ENCODE data around the gene TAF1A. TPM values are rescaled to one million over a fixed set of nuclear protein-coding genes. Genes with fewer than 3 reads are reported as not detected.

TAF1A gene
- total RNA-seq (10 to 100 TPM in 2 of 5 experiments, 1 to 10 TPM in 3; 6.5 to 17.9 (median 9.3) TPM), polyA plus RNA-seq (1 to 10 TPM; 6.8 to 8.0 TPM), total RNA-seq (8.3 reads per million, percentile 32 among the genes with 10 or more reads in this experiment)

- Histone ChIP-seq H3K36me3 (ENCODE audit: control insufficient read depth in 2 of 3, insufficient read depth in 3 of 3, low read length in 3 of 3) (peaks cover 0 to 12% (median 0%) of the 10 kb centered on the region in 3 experiments), H3K4me3 (ENCODE audit: low read length) (peak within 1 kb of the TSS; percentile 93), H3K27me3 (ENCODE audit: control insufficient read depth in 2 of 2, insufficient read depth in 2 of 2, low read length in 2 of 2) (no peaks in the 10 kb centered on the region), H3K4me1 (ENCODE audit: control insufficient read depth in 2 of 2, insufficient read depth in 2 of 2, low read length in 2 of 2) (peaks cover 6 to 18% of the 10 kb centered on the region in 2 donors), H3K27ac (ENCODE audit: low read depth, low read length) (peak within 1 kb of the TSS; percentile 85), H3K9me3 (ENCODE audit: control insufficient read depth in 2 of 3, low read length in 3 of 3) (no peaks in the 10 kb centered on the region)
- Mint-ChIP-seq H3K4me3 (peak within 1 kb of the TSS; percentile 86 to 99 (median 96)), H3K27me3 (peaks cover 0 to 4% (median 0%) of the 10 kb centered on the region in 5 donors), H3K9me3 (no peaks in the 10 kb centered on the region), H3K4me1 (peaks cover 21 to 68% (median 57%) of the 10 kb centered on the region in 7 donors), H3K36me3 (peaks cover 0 to 21% (median 8%) of the 10 kb centered on the region in 5 donors), H3K27ac (peak within 1 kb of the TSS; percentile 94 to 99 (median 97))
- ChIA-PET CTCF (interaction anchor here (0.6 to 2.3 kb wide), 4 partner anchors 45 to 220 kb away, joined by 3 to 7 read pairs (median 4); no protein-coding TSS in a partner anchor), POLR2A (interaction anchor here (0.9 to 3.1 kb wide), 11 partner anchors 10 to 125 kb away, joined by 3 to 18 read pairs (median 6); partner anchors contain the start of gene BROX)
- ATAC-seq, result peak; percentile 100
- intact Hi-C loops (cut with micrococcal nuclease), result loop anchor here (1.0 kb wide), 8 partner anchors 28 to 847 kb away; partner anchors contain the start of genes DUSP10 (in 1 of the 2) and TLR5 (in 1 of the 2)
- peak; percentile 53 to 92 (median 87) for DNase-seq
These were observed at the start of gene TAF1A for GRCh38 chr1:222589462-222590302. TAF1A (minus strand) TSS chr1:222589933.

GRCh38 chr1:222634180-222635013 lies 44.7 kb upstream of the TAF1A start:
- Mint-ChIP-seq H3K4me3 (no peak overlapping the region), H3K4me1 (peaks cover 7 to 20% (median 11%) of the 10 kb centered on the region in 7 donors), H3K27ac (peak overlapping the region in 6 of 9 donors; percentile 11 to 82 (median 58)), H3K27me3 (no peaks in the 10 kb centered on the region), H3K36me3 (peaks cover 14 to 45% (median 24%) of the 10 kb centered on the region in 5 donors), H3K9me3 (no peaks in the 10 kb centered on the region)
- Histone ChIP-seq H3K4me3 (ENCODE audit: low read length) (no peak overlapping the region), H3K9me3 (ENCODE audit: control insufficient read depth in 2 of 3, low read length in 3 of 3) (no peaks in the 10 kb centered on the region), H3K4me1 (ENCODE audit: control insufficient read depth in 2 of 2, insufficient read depth in 2 of 2, low read length in 2 of 2) (no peaks in the 10 kb centered on the region), H3K27ac (ENCODE audit: low read depth, low read length) (no peak overlapping the region), H3K27me3 (ENCODE audit: control insufficient read depth in 2 of 2, insufficient read depth in 2 of 2, low read length in 2 of 2) (no peaks in the 10 kb centered on the region), H3K36me3 (ENCODE audit: control insufficient read depth in 2 of 3, insufficient read depth in 3 of 3, low read length in 3 of 3) (peaks cover 0 to 49% (median 11%) of the 10 kb centered on the region in 3 experiments)
- intact Hi-C loops (cut with micrococcal nuclease), result loop anchor here (1.0 to 5.0 kb wide), 11 partner anchors 9 to 1156 kb away; partner anchors contain the start of genes MIA3 (in 2 of the 2) and TAF1A (in 1 of the 2)
- POLR2A ChIA-PET, result interaction anchor here (0.7 to 2.0 kb wide), 8 partner anchors 9 to 214 kb away, joined by 3 to 16 read pairs (median 6); partner anchors contain the start of gene TAF1A
- peak in 8 of 9 donors; percentile 43 to 83 (median 78) for DNase-seq
- ATAC-seq, result peak; percentile 96
- CTCF ChIA-PET, result interaction anchor here (0.7 to 3.9 kb wide), 18 partner anchors 9 to 697 kb away, joined by 3 to 28 read pairs (median 4); partner anchors contain the start of gene TAF1A

GRCh38 chr1:222632749-222633148 lies 43.0 kb upstream of the TAF1A start:
- intact Hi-C loops (cut with micrococcal nuclease), result loop anchor here (5.0 kb wide), 2 partner anchors 450 to 535 kb away; no protein-coding TSS in a partner anchor
- Histone ChIP-seq H3K9me3 (ENCODE audit: control insufficient read depth in 2 of 3, low read length in 3 of 3) (no peaks in the 10 kb centered on the region), H3K36me3 (ENCODE audit: control insufficient read depth in 2 of 3, insufficient read depth in 3 of 3, low read length in 3 of 3) (peaks cover under 1 to 66% (median 11%) of the 10 kb centered on the region in 3 experiments), H3K4me3 (ENCODE audit: low read length) (no peak overlapping the region), H3K27me3 (ENCODE audit: control insufficient read depth in 2 of 2, insufficient read depth in 2 of 2, low read length in 2 of 2) (no peaks in the 10 kb centered on the region), H3K27ac (ENCODE audit: low read depth, low read length) (no peak overlapping the region), H3K4me1 (ENCODE audit: control insufficient read depth in 2 of 2, insufficient read depth in 2 of 2, low read length in 2 of 2) (no peaks in the 10 kb centered on the region)
- Mint-ChIP-seq H3K27ac (no peak overlapping the region), H3K4me1 (peaks cover 9 to 20% (median 12%) of the 10 kb centered on the region in 7 donors), H3K9me3 (no peaks in the 10 kb centered on the region), H3K36me3 (peaks cover 18 to 46% (median 25%) of the 10 kb centered on the region in 5 donors), H3K4me3 (no peak overlapping the region), H3K27me3 (no peaks in the 10 kb centered on the region)
- ATAC-seq (no peak), DNase-seq (no peak)
- ChIA-PET POLR2A (interaction anchor here (1.5 kb wide), 1 partner anchor 12 kb away, joined by 3 read pairs; no protein-coding TSS in a partner anchor), CTCF (interaction anchor here (0.6 kb wide), 1 partner anchor 23 kb away, joined by 3 read pairs; no protein-coding TSS in a partner anchor)

DNA sequence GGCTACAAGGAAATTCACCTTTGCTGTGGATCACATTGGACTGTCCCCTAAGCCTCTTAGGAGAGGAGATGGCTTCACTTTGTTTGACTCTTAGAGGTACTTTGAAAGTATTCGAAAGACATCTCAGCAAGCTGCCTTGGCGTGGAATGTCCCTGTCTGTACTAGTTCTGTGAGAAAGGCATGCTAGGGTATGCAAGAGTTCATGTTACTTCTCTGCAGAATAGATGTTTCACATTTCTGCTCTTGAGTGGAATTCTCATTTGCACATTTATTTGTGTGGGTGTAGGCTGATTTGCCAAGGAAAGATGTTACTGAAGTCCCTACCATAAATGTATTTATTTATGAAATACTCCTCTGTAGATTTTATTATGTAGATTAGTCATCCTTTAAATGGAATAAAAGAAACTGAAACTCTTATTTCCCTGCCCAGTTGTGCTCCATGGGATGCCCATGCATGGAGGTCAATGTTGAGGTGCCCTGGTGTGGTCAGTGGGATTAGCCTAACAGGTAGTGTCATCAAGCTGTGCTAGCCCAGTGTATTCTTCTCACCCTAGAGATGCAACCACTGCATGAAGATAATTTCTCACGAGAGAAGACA lies 42.0 kb upstream of the TAF1A start:
- ATAC-seq (no peak), DNase-seq (no peak)
- H3K36me3 ChIP-seq (ENCODE audit: control insufficient read depth in 2 of 3, insufficient read depth in 3 of 3, low read length in 3 of 3), result peaks cover 8 to 76% (median 11%) of the 10 kb centered on the region in 3 experiments
- no peak overlapping the region for H3K4me3 ChIP-seq (ENCODE audit: low read length)
- Mint-ChIP-seq H3K4me1 (peaks cover 9 to 17% (median 13%) of the 10 kb centered on the region in 7 donors), H3K27me3 (no peaks in the 10 kb centered on the region), H3K36me3 (peaks cover 24 to 48% (median 29%) of the 10 kb centered on the region in 5 donors), H3K27ac (peak overlapping the region in 2 of 9 donors; percentile 15 to 57), H3K9me3 (no peaks in the 10 kb centered on the region), H3K4me3 (no peak overlapping the region)
- POLR2A ChIA-PET, result interaction anchor here (1.5 kb wide), 1 partner anchor 13 kb away, joined by 3 read pairs; no protein-coding TSS in a partner anchor
- H3K27me3 ChIP-seq (ENCODE audit: control insufficient read depth in 2 of 2, insufficient read depth in 2 of 2, low read length in 2 of 2), result no peaks in the 10 kb centered on the region
- intact Hi-C loops (cut with micrococcal nuclease), result loop anchor here (5.0 kb wide), 2 partner anchors 451 to 534 kb away; no protein-coding TSS in a partner anchor
- H3K4me1 ChIP-seq (ENCODE audit: control insufficient read depth in 2 of 2, insufficient read depth in 2 of 2, low read length in 2 of 2), result no peaks in the 10 kb centered on the region
- CTCF ChIA-PET, result no interaction called here
- H3K9me3 ChIP-seq (ENCODE audit: control insufficient read depth in 2 of 3, low read length in 3 of 3), result no peaks in the 10 kb centered on the region
- H3K27ac ChIP-seq (ENCODE audit: low read depth, low read length), result no peak overlapping the region

DNA sequence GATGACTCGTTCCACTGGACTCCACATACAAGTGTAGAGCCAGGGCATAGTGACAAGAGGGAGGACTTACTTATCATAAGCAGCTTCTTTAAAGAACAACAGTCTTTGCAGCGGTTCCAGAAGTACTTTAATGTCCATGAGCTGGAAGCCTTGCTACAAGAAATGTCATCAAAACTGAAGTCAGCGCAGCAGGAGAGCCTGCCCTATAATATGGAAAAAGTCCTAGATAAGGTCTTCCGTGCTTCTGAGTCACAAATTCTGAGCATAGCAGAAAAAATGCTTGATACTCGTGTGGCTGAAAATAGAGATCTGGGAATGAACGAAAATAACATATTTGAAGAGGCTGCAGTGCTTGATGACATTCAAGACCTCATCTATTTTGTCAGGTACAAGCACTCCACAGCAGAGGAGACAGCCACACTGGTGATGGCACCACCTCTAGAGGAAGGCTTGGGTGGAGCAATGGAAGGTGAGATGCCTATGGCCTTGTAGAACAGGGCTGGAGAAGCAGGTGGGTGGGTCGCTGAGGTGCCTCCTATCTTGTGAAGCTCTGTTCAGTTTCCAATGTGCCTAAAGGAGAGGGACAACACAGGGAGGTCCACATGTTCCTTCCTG lies 40.3 kb upstream of the TAF1A start:
- Histone ChIP-seq H3K27me3 (ENCODE audit: control insufficient read depth in 2 of 2, insufficient read depth in 2 of 2, low read length in 2 of 2) (no peaks in the 10 kb centered on the region), H3K9me3 (ENCODE audit: control insufficient read depth in 2 of 3, low read length in 3 of 3) (no peaks in the 10 kb centered on the region), H3K27ac (ENCODE audit: low read depth, low read length) (no peak overlapping the region), H3K4me3 (ENCODE audit: low read length) (no peak overlapping the region), H3K4me1 (ENCODE audit: control insufficient read depth in 2 of 2, insufficient read depth in 2 of 2, low read length in 2 of 2) (no peaks in the 10 kb centered on the region), H3K36me3 (ENCODE audit: control insufficient read depth in 2 of 3, insufficient read depth in 3 of 3, low read length in 3 of 3) (peaks cover 4 to 80% (median 8%) of the 10 kb centered on the region in 3 experiments)
- CTCF ChIA-PET, result no interaction called here
- intact Hi-C loops (cut with micrococcal nuclease), result loop anchor here (5.0 kb wide), 2 partner anchors 452 to 533 kb away; no protein-coding TSS in a partner anchor
- Mint-ChIP-seq H3K27ac (peak overlapping the region in 2 of 9 donors; percentile 12 to 19), H3K27me3 (no peaks in the 10 kb centered on the region), H3K4me3 (no peak overlapping the region), H3K4me1 (peaks cover 7 to 17% (median 13%) of the 10 kb centered on the region in 7 donors), H3K9me3 (no peaks in the 10 kb centered on the region), H3K36me3 (peaks cover 25 to 51% (median 31%) of the 10 kb centered on the region in 5 donors)
- POLR2A ChIA-PET, result interaction anchor here (0.6 kb wide), 1 partner anchor 1748 kb away, joined by 3 read pairs; no protein-coding TSS in a partner anchor
- DNase-seq (no peak), ATAC-seq (no peak)

Measured in naive thymus-derived CD4-positive, alpha-beta T cell (primary cell).